ENCODE data around the gene HHAT.

The HHAT gene

GRCh38 chr1:210328032-210328745, 513 bp upstream of the HHAT start:
- H3K27me3 ChIP-seq (ENCODE audit: insufficient read depth, low read length, poor library complexity): peaks cover 20% of the 10 kb centered on the region
- no peak overlapping the region for H4K5ac ChIP-seq (ENCODE audit: low read length)

GRCh38 chr1:210330279-210330866, 1.7 kb downstream of the HHAT start:
- no CpG with 5 or more reads among the region's 7 CpGs for WGBS (ENCODE audit: extremely low coverage, insufficient coverage, low lambda C conversion rate)
- no peak for DNase-seq
- H3K27me3 ChIP-seq (ENCODE audit: insufficient read depth, low read length, poor library complexity): peaks cover 20% of the 10 kb centered on the region

More at GRCh38 chr1:210328032-210328745, 513 bp upstream of the HHAT start:
- Histone ChIP-seq H4K8ac (ENCODE audit: low read depth, low read length) (peak overlapping the region; percentile 67), H3K4me2 (ENCODE audit: low read length) (peak overlapping the region; percentile 65), H3K18ac (ENCODE audit: low read length) (peak overlapping the region; percentile 20), H3K4me1 (ENCODE audit: control insufficient read depth, low read depth, low read length) (no peaks in the 10 kb centered on the region), H3K79me1 (ENCODE audit: low read length) (no peaks in the 10 kb centered on the region), H3K36me3 (ENCODE audit: control insufficient read depth, insufficient read depth, low read length) (no peaks in the 10 kb centered on the region), H3K79me2 (ENCODE audit: control insufficient read depth, insufficient read depth, low read length) (no peaks in the 10 kb centered on the region), H3K9ac (ENCODE audit: low read length) (peak overlapping the region; percentile 73), H3K4ac (ENCODE audit: low read depth, low read length) (no peak overlapping the region), H2BK120ac (ENCODE audit: low read depth, low read length) (no peak overlapping the region), H3K56ac (ENCODE audit: low read length) (peak overlapping the region; percentile 90), H3K27ac (ENCODE audit: low read depth, low read length) (no peak overlapping the region), H3K4me3 (ENCODE audit: low read length) (peak overlapping the region; percentile 46), H3K23ac (ENCODE audit: low read length) (no peak overlapping the region), H2BK5ac (ENCODE audit: low read length) (no peak overlapping the region), H2AK5ac (ENCODE audit: low read length) (no peak overlapping the region), H2BK15ac (replicated peaks; ENCODE audit: low read depth) (no peak overlapping the region)
- no CpG with 5 or more reads among the region's 19 CpGs for WGBS (ENCODE audit: extremely low coverage, insufficient coverage, low lambda C conversion rate)
- no peak for DNase-seq

GRCh38 chr1:210332233-210332632, 3.5 kb downstream of the HHAT start:
- DNase-seq: no peak
- no peak overlapping the region for H2BK5ac ChIP-seq (ENCODE audit: low read length)
- H3K9ac ChIP-seq (ENCODE audit: low read length): no peak overlapping the region
- no peaks in the 10 kb centered on the region for H3K79me1 ChIP-seq (ENCODE audit: low read length)
- H2BK15ac ChIP-seq (replicated peaks; ENCODE audit: low read depth): no peak overlapping the region
- no CpG with 5 or more reads among the region's 7 CpGs for WGBS (ENCODE audit: extremely low coverage, insufficient coverage, low lambda C conversion rate)
- no peak overlapping the region for H3K18ac ChIP-seq (ENCODE audit: low read length)
- H3K4me3 ChIP-seq (ENCODE audit: low read length): no peak overlapping the region
- no peaks in the 10 kb centered on the region for H3K36me3 ChIP-seq (ENCODE audit: control insufficient read depth, insufficient read depth, low read length)
- H2BK120ac ChIP-seq (ENCODE audit: low read depth, low read length): no peak overlapping the region
- H3K27me3 ChIP-seq (ENCODE audit: insufficient read depth, low read length, poor library complexity): peaks cover 20% of the 10 kb centered on the region
- no peak overlapping the region for H3K27ac ChIP-seq (ENCODE audit: low read depth, low read length)
- H4K5ac ChIP-seq (ENCODE audit: low read length): no peak overlapping the region
- H2AK5ac ChIP-seq (ENCODE audit: low read length): no peak overlapping the region
- H4K8ac ChIP-seq (ENCODE audit: low read depth, low read length): no peak overlapping the region
- H3K56ac ChIP-seq (ENCODE audit: low read length): no peak overlapping the region
- H3K79me2 ChIP-seq (ENCODE audit: control insufficient read depth, insufficient read depth, low read length): no peaks in the 10 kb centered on the region
- H3K4me2 ChIP-seq (ENCODE audit: low read length): no peak overlapping the region
- no peak overlapping the region for H3K4ac ChIP-seq (ENCODE audit: low read depth, low read length)
- H3K23ac ChIP-seq (ENCODE audit: low read length): no peak overlapping the region
- H3K4me1 ChIP-seq (ENCODE audit: control insufficient read depth, low read depth, low read length): no peaks in the 10 kb centered on the region

More at GRCh38 chr1:210330279-210330866, 1.7 kb downstream of the HHAT start:
- no peak overlapping the region for H3K18ac ChIP-seq (ENCODE audit: low read length)
- H3K27ac ChIP-seq (ENCODE audit: low read depth, low read length): no peak overlapping the region
- H2AK5ac ChIP-seq (ENCODE audit: low read length): no peak overlapping the region
- no peak overlapping the region for H2BK120ac ChIP-seq (ENCODE audit: low read depth, low read length)
- H3K79me1 ChIP-seq (ENCODE audit: low read length): no peaks in the 10 kb centered on the region
- no peak overlapping the region for H3K4ac ChIP-seq (ENCODE audit: low read depth, low read length)
- no peak overlapping the region for H3K4me3 ChIP-seq (ENCODE audit: low read length)
- no peak overlapping the region for H2BK15ac ChIP-seq (replicated peaks; ENCODE audit: low read depth)
- no peaks in the 10 kb centered on the region for H3K36me3 ChIP-seq (ENCODE audit: control insufficient read depth, insufficient read depth, low read length)
- H3K4me2 ChIP-seq (ENCODE audit: low read length): no peak overlapping the region
- H2BK5ac ChIP-seq (ENCODE audit: low read length): no peak overlapping the region
- no peak overlapping the region for H3K56ac ChIP-seq (ENCODE audit: low read length)
- H3K9ac ChIP-seq (ENCODE audit: low read length): no peak overlapping the region
- no peak overlapping the region for H4K5ac ChIP-seq (ENCODE audit: low read length)
- no peaks in the 10 kb centered on the region for H3K79me2 ChIP-seq (ENCODE audit: control insufficient read depth, insufficient read depth, low read length)
- H3K4me1 ChIP-seq (ENCODE audit: control insufficient read depth, low read depth, low read length): no peaks in the 10 kb centered on the region
- no peak overlapping the region for H4K8ac ChIP-seq (ENCODE audit: low read depth, low read length)
- no peak overlapping the region for H3K23ac ChIP-seq (ENCODE audit: low read length)

GRCh38 chr1:210332719-210333398, 4.2 kb downstream of the HHAT start:
- no peak overlapping the region for H3K18ac ChIP-seq (ENCODE audit: low read length)
- H4K8ac ChIP-seq (ENCODE audit: low read depth, low read length): no peak overlapping the region
- no peak overlapping the region for H2BK15ac ChIP-seq (replicated peaks; ENCODE audit: low read depth)
- WGBS (ENCODE audit: extremely low coverage, insufficient coverage, low lambda C conversion rate): no CpG with 5 or more reads among the region's 4 CpGs
- H2AK5ac ChIP-seq (ENCODE audit: low read length): no peak overlapping the region
- no peaks in the 10 kb centered on the region for H3K79me2 ChIP-seq (ENCODE audit: control insufficient read depth, insufficient read depth, low read length)
- no peak overlapping the region for H2BK120ac ChIP-seq (ENCODE audit: low read depth, low read length)
- H3K4me3 ChIP-seq (ENCODE audit: low read length): no peak overlapping the region
- no peaks in the 10 kb centered on the region for H3K4me1 ChIP-seq (ENCODE audit: control insufficient read depth, low read depth, low read length)
- no peak overlapping the region for H4K5ac ChIP-seq (ENCODE audit: low read length)
- no peak overlapping the region for H3K4me2 ChIP-seq (ENCODE audit: low read length)
- H3K36me3 ChIP-seq (ENCODE audit: control insufficient read depth, insufficient read depth, low read length): no peaks in the 10 kb centered on the region
- peaks cover 17% of the 10 kb centered on the region for H3K27me3 ChIP-seq (ENCODE audit: insufficient read depth, low read length, poor library complexity)
- H2BK5ac ChIP-seq (ENCODE audit: low read length): no peak overlapping the region
- no peak overlapping the region for H3K4ac ChIP-seq (ENCODE audit: low read depth, low read length)
- H3K56ac ChIP-seq (ENCODE audit: low read length): no peak overlapping the region
- H3K9ac ChIP-seq (ENCODE audit: low read length): no peak overlapping the region
- DNase-seq: no peak
- H3K23ac ChIP-seq (ENCODE audit: low read length): no peak overlapping the region
- H3K27ac ChIP-seq (ENCODE audit: low read depth, low read length): no peak overlapping the region
- no peaks in the 10 kb centered on the region for H3K79me1 ChIP-seq (ENCODE audit: low read length)

- Histone ChIP-seq H3K4ac (ENCODE audit: low read depth, low read length) (no peak overlapping the region), H3K36me3 (ENCODE audit: control insufficient read depth, insufficient read depth, low read length) (no peaks in the 10 kb centered on the region), H3K27ac (ENCODE audit: low read depth, low read length) (no peak overlapping the region), H3K4me3 (ENCODE audit: low read length) (no peak overlapping the region), H2BK5ac (ENCODE audit: low read length) (no peak overlapping the region), H3K4me2 (ENCODE audit: low read length) (no peak overlapping the region), H2AK5ac (ENCODE audit: low read length) (no peak overlapping the region), H2BK15ac (replicated peaks; ENCODE audit: low read depth) (no peak overlapping the region), H3K23ac (ENCODE audit: low read length) (no peak overlapping the region), H2BK120ac (ENCODE audit: low read depth, low read length) (no peak overlapping the region), H3K56ac (ENCODE audit: low read length) (no peak overlapping the region), H3K18ac (ENCODE audit: low read length) (no peak overlapping the region), H3K79me1 (ENCODE audit: low read length) (no peaks in the 10 kb centered on the region), H3K27me3 (ENCODE audit: insufficient read depth, low read length, poor library complexity) (peaks cover 15% of the 10 kb centered on the region), H3K9ac (ENCODE audit: low read length) (no peak overlapping the region), H3K4me1 (ENCODE audit: control insufficient read depth, low read depth, low read length) (no peaks in the 10 kb centered on the region), H3K79me2 (ENCODE audit: control insufficient read depth, insufficient read depth, low read length) (no peaks in the 10 kb centered on the region), H4K8ac (ENCODE audit: low read depth, low read length) (no peak overlapping the region), H4K5ac (ENCODE audit: low read length) (no peak overlapping the region)
- no CpG with 5 or more reads among the region's 2 CpGs for WGBS (ENCODE audit: extremely low coverage, insufficient coverage, low lambda C conversion rate)
- DNase-seq: no peak
Observed at GRCh38 chr1:210335001-210335400, 6.3 kb downstream of the HHAT start.

All from mesendoderm (in vitro differentiated cells).